Occipital lobe (tissue), 2 donors: Measurements from ENCODE around the gene RSU1. TPM values are rescaled to one million over a fixed set of nuclear protein-coding genes. Genes with fewer than 3 reads are reported as not detected.
"Not testable (repeated sequence)": the region's sequence is repeated elsewhere in the genome, so short reads cannot be mapped to it uniquely, and the experiment has no call there.

ENCODE experiments used
- DNase-seq: peaks from one replicate; lab custom pipeline; 2025; lab: John Stamatoyannopoulos, UW
- total RNA-seq: library from RNA; depleted of rRNA; stranded (reverse); fragments of >200 nt; gene quantifications from one replicate; pipeline ENCODE4 v1.2.3, GENCODE V29; 2014

Gene RSU1
- total RNA-seq, 1 donor from 2014 or later: 29.6 TPM

DNA sequence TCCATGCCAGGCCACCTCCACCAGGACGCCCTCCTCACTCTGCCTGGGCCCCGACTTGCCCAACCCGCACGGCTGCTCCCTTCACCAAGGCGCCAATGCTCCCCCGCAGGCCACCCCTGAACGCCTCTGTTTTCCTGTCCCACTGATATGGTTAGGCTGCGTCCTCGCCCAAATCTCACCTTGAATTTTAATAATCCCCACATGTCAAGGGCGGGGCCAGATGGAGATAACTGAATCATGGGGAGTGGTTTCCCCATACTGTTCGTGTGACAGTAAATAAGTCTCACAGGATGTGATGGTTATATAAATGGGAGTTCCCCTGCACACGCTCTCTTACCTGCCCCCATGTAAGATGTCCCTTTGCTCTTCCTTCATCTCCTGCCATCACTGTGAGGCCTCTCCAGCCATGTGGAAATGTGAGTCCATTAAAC lies 29.8 kb downstream of the RSU1 start:
- DNase-seq: no peak

DNA sequence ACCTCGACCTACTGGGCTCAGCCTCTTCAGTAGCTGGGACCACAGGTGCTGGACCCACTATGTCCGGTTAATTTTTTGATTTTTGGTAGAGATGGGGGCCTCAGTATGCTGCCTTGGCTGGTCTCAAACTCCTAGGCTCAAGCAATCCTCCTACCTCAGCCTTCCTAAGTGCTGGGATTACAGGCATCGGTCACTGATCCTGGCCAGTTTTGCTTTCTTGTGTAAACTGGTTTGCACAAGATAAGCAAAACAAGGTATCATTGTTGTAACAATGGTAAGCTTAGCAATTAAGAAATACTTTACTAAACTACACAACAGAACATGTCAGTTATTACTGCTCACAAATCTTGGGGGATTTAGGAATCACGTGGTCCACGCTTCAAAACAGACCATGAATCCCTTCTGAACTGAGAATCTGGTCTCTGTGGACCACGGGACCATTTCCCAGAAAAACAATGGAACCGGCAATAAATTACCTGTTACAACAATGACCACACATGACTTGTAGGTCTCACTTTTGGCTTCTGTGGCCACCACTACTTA lies 36.8 kb downstream of the RSU1 start:
- no peak for DNase-seq

DNA sequence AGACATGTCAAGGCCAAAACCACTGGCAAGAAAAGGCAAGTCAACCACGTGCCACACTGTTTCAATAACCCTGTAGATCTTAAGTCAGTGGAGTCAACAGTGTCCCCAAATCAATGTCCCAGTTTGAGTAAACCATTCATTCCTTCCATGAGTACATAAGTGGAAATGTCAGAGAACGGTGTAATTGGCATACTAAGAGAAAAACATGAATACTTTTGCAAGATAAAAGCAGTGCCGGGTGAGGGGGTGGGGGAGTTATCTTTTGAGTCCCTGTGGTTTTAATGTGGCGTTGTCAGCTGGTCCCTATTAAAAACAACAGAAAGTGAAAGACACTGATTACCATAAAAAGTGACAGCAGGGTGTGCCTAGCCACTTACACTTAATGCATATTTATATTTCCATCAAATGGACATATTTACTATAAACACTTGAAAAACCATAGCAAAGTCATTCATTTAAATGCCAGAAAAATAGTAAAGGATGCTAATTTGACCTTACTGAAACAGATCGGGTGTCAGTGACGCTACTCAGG lies 37.8 kb downstream of the RSU1 start:
- no peak for DNase-seq

DNA sequence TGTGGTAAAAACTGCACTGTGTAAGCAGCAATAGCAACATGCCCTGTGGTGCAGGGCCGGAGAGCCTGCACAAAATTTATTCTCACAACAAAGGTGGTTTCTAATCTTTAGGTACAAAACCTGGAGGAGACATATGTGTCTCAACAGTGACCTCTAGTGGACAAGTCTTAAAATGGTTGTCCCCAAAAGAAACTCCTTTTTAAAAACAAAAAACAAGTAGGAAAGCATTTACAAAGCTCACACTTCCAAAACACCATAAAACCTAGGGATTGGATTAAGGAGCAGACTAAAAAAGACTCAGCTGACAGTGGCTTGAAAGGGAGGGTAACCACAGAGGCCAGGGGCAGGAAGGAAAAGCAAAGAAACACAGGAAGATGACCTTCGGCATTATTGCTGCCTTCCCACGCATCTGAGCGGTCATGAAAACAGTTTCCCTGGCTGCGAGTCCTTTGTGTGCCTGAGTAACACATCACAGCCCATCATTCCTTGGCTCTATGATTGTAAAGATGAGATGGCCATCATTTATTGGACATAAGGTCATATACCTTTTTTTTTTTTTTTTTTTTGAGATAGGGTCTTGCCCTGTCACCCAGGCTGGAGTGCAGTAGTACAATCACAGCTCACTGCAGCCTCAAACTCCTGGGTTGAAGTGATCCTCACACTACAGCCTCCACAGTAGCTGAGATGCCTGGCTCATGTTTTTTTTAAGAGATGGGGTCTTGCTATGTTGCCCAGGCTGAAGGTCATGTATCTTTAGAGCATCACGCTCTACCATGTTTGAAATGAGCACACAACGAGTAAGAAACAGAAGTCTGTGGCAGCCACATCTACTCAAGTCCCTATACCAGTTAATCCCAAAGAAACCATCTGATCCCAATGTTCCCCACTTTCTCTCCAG lies 39.5 kb downstream of the RSU1 start:
- no peak for DNase-seq

DNA sequence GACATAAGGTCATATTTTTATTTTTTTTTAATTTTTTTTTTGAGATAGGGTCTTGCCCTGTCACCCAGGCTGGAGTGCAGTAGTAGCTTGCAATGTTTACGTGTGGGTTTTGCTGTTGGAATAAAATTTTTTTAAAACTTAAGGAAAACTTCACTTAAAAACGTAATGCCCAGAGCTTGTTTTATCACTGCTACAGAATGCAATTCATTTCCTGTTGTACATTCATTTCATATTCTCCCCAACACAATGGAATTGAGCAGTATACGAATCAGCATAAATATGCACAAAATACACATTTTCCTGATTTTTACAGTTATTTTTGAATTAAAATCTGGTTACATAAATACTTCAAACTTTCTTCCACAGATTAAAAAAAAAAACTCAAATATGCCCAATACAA lies 40.3 kb downstream of the RSU1 start:
- no peak for DNase-seq

DNA sequence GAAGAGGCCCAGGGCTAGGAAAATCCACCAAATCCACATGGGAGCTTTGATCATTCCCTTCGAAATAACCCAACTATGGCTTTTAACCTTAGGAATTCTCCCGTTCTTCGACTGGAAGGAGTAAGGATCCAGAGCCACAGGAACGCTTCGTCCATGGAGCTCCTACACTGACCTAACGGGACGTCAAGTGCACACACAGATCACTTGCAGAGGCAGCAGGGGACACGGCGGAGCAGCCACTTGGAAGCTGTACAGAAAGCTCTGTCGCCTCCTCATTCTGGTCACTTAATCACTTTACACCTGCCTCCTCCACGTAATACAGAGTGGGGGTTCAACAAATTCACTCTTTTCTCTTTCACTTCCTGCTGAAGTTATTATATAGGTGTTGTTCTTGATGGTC lies 43.9 kb downstream of the RSU1 start:
- no peak for DNase-seq

DNA sequence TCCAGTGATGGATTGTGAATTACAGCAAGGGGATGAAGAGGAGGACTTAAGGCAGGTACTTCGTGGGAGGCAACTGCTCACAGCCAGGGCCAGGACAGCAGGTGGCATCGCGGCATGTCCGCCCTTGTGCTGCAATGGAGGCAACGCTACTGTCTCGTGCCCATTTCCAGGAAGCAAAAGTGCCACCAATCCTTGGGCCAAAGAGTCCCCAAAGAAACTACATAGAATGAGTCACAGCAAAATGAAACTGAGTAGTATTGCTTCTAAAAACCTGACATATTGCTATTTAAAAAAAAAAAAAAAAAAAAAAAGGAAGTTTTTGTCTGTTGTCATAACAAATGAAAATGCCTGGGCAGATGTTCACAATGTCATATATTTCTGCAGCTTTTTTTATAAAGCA lies 46.6 kb downstream of the RSU1 start:
- DNase-seq: no peak

DNA sequence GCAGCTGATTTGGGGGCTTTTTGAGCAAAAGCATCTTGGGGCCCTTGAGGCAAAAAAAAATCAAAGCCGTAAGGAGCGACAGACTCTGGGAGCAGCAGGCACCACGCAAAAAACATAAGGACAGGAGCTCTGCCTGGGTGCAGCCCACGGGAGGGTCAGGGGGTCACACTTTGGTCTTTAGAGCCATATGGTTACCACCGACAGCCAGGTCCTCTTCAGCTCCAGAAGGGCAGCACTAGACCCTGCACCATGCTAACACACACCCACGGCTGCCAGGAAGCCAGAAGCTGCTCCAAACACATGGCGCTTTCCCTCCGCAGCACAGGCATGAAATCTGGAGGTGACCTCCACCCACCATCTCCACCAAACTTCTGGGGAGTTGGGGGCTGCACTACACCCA lies 47.1 kb downstream of the RSU1 start:
- DNase-seq: no peak

DNA sequence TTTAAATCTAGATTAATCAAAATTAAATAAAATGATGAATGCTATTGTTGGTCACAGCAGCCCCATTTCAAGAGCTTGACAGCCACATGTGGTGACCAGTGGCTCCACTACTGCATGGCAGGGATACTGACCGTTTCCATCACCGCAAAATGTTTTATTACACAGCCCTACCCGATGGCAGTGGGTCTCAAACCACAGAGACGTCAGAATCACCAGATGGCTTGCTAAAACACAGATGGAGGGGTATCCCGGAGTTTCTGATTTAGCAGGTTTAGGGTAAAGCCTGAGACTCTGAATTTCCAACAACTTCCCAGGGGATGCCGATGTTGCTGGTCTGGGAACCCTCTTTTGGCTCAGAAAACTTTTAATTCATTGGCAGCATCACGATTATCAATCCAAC lies 47.9 kb downstream of the RSU1 start:
- no peak for DNase-seq

DNA sequence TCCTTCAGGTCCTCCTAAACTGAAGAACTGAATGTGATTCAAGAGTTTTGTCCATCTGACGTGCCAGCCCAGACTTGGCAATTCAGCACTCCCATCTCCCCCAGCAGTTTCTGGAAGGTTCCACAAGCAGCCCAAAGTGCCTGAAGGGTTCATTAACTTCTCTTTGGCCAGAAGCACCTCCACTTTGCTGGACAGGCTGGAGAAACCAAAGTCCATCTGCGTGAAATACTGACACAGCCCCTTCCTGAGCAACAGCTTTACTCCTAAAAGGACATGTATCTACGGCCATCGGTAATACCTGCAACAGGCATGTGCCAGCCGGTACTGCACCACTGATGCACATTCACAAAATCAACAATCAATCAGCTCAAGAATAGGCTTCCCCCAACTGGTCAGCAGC lies 48.5 kb downstream of the RSU1 start:
- no peak for DNase-seq

DNA sequence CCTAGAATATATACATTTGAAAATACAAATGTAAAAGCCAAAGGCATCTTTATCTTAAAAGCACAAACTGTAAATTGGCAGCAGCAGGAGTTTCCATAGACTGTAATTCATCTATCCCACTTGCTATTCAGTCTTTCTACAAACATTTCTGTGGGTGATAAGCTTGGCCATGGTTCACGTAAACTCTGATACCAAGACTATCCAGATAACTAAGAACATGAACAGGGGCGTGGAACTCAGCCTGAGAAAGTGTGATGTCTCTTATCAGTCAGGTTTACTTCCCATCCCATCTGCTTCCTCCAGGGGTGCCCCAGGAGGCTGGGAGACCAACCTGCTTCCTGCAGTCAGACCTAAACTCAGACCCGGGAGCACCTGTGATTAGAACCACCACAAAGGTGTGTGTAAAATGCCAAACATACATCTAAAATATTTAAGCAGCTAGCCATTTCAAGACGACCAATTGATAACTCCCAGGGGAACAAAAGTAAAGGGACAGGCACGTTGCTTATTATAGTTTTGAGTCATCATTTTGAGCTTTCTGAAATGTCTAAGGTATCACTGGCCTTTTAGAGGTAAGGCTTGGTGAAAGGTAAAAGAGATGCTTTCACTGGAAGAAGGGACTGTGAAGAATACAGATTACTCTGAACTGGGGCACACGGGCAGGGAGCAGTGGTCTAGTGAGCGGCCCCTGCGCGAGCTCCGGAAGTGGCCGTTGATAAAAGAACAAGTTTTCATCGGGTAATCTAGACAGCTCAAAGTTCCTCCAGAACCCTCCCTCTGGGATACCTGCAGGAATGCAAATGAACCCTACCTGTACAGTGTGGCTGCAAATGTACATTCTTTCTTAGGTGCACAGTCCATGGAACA lies 51.5 kb downstream of the RSU1 start:
- DNase-seq: no peak

DNA sequence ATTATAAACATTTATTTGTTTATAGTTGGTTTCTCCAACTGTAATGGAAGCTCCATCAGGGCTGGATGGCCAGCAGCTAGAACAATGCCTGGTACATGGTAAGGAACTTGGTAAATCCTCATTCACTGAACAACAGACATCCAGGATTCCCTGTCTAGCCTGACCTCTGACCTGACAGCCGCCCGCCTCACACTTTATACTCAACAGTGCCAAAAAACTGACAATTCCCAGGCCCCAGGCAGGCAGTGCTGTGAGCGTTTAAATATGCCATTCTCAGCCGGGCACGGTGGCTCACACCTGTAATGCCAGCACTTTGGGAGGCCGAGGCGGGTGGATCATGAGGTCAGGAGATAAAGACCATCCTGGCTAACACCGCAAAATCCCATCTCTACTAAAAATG lies 55.9 kb downstream of the RSU1 start:
- DNase-seq: no peak

DNA sequence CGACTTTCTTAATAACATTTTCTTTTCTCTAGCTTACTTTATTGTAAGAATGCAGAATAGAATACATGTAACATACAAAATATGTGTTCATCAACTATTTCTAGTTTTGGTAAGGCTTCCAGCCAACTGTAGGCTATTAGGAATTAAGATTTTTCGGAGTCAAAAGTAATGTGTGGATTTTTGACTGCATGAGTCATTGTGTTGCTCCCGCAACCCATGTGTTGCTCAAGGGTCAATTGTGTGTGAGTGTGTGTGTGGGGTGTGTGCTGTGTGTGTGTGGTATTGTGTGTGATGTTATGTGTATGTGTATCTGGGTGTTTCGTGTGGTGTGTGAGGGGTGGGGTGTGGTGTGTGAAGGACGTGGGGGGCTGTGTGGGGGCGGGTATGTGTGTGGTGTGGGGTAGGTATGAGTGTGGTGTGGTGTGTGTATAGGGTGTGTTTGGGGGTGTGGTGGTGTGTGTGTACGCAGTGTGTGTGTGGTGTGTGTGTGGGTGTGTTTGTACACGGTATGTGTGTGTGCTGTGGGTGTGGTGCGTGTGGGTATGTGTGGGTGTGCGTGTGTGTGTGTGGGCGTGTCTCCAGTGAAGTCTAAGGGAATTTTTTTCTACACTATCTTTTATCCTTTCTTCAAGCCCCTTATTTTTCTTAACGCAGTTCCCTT lies 60.5 kb downstream of the RSU1 start:
- no peak for DNase-seq

DNA sequence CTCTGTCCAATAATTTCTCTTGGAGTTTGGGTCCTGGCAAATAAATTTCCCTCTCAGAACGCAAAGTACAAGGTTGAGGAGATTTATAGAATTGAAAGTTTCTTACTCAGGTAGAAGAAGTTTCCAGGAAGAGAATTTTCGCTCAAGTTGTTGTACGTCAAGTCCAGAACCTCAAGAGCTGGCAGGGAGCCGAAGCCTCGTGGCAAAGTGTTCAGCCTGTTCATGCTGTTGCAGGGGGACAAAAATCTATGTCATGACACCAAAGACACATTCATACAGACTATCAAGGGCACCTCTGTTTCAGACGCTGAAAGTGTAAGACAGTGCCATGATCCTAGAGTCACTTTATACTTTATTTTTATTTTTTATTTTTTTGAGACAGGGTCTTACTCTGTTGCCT lies 62.5 kb downstream of the RSU1 start:
- no peak for DNase-seq

DNA sequence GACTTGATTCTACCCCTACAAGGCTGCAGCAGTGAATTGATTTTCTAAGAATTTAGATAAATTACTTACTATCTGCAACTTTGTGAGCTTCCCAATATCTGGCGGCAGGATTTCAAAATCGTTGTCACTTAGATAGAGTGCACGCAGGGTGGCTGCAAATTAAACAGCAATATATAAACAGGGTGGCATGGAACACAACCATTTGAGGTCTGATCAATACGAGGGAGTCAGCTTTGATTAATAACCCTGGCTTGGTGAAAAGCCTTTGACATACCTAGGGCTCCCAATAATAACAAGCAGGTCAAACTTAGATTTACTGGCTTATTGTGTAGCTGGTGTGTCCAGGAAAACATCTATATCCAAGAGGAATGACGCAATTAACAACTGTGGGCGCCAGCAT lies 64.4 kb downstream of the RSU1 start:
- not testable (repeated sequence) for DNase-seq

DNA sequence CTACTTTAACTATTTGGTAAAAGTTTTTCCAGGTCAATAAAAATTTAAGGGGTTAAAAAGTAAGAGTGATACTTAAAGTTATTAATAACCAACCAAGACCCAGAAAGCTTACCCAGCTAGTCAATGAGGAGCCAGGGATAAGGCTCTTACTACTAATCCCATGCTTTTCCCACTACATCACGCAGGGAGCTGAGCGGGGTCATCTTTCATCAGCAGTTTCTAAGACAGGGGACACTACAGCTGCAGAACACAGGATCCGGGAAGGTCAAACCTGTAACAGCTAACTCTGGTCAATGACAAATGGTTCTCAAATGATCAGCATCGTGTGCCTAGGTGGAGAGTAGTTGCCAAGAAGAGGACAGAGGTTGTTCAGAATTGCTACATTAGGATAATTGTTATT lies 65.1 kb downstream of the RSU1 start:
- no peak for DNase-seq

DNA sequence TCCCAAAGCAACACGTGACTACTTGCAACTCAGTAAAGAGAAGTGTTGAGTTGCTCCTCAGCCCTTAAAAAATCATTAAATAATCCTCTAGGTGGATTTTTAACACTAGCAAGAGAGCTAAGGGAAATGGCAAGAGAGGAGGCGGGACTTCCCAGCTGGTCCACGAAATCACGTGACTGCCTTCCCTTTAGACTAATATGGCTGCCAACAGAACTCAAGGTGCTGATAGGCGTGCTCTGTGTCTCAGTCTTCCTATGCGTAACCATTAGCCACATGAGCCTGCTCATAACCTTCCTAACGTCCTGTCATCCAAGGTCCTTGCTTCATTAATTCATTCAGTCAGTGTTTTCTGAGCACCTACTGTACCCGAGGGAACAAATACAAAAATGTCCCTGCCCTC lies 66.0 kb downstream of the RSU1 start:
- no peak for DNase-seq

DNA sequence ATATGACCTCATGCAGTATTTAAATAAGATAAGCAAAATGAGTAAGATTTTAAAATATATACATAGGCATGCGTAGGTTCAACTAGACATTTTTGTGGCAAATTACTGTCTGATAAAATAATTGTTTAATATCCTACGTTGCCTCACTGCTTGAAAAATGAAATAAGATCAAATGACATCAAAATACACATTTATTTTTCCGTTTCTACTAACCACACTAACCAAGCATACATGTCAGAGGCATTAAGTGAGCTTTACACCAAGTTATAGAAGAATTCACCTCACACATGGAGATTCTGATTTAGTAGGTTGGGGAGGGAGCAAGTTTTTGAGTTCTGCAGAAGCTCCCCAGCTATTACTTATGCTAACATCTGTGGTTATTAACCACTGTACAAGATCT lies 66.8 kb downstream of the RSU1 start:
- DNase-seq: no peak

DNA sequence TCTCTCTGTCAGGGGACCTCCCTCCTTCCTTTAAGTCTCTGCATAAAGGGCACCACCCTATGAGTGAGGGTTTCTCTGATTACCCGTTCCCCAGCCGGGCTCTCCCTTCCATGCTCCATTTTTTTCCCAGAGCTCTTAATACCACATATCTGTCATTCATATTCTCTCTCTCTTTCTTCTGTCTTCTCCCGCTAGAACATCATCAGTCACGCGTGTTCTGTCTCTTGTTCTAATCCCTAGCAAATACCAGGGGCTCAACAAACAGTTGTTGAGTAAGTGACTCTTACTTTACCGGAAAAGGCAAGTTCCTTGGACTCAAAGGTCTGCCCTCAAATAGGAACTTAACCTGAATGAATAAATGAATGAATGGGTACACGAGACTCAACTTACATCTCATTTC lies 68.5 kb downstream of the RSU1 start:
- DNase-seq: no peak

DNA sequence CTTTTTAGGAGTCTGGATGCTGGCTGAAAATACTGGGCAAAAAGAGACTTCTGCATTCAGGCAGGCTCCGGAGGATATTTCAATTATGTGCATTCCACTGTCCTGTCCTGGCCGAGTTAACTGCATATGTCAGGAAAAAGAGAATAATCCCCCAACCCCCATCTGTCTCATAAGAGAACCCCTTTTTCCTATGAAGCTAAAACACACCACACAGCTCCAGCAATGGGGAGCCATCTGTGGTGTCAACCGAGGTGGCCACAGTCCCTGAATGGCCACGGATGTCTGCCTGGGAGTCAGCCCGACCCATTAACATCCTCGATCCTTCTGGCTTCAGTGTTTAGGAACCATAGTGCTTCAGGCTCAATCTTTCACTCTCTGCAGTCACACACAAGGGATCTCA lies 70.4 kb downstream of the RSU1 start:
- DNase-seq: no peak

DNA sequence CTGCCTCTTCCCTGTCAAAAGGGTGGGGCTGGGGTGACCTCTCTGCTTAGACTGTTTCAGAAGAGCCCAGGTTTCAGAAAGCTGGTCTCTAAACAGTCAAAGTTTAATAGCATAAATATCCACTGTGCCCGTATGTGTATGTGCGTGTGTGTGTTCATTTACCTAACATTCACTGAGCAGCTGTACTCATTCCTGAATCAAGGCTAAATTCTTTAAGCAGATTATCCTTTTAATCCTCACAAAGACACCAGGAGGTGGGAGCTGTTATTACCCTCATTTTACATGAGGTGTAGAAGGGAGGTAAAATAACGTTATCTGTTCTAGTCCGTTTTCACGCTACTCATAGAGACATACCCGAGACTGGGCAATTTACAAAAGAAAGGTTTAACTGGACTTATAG lies 72.2 kb downstream of the RSU1 start:
- no peak for DNase-seq
